SK-N-SH (cell line): ENCODE data around the gene TTC7B. TPM values are rescaled to one million over a fixed set of nuclear protein-coding genes. Genes with fewer than 3 reads are reported as not detected.

Source experiments
- CTCF ChIA-PET: fragments of 300-600, 350-600 bp; formaldehyde crosslinking; extraction: SDS; loops from one replicate; lab custom pipeline; 2021; lab: Yijun Ruan, JAX
- POLR2A ChIA-PET: fragments of 350-600 bp; sonication (Branson Sonifier 250); formaldehyde crosslinking; extraction: SDS; loops from one replicate; lab custom pipeline; 2020; ENCODE audit warnings: antibody characterized with exemption, inconsistent platforms; lab: Yijun Ruan, JAX
- DNase-seq: peaks from one replicate; pipeline ENCODE4 v3.0.0; 2012
- H2AFZ ChIP-seq: fragments of 200-600 bp; sonication (generic); 2 replicates; pipeline ENCODE4 v1.8.1; 2016; ENCODE audit warnings: antibody characterized with exemption, mild to moderate bottlenecking, low read depth
- H3F3A ChIP-seq: fragments of 200-600 bp; sonication (generic); replicated peaks from 2 replicates; pipeline ENCODE3; 2016; ENCODE audit warnings: antibody characterized with exemption, mild to moderate bottlenecking; ENCODE audit not compliant: insufficient read depth
- H3K27ac ChIP-seq, 2 experiments: fragments of 200-500 bp in 1 of 2; fragments of 200-600 bp in 1 of 2; sonication (Bioruptor generic) in 1 of 2; sonication (generic), shearing (Covaris generic) in 1 of 2; 2 replicates each; pipeline versions ENCODE4 v1.5.1 to v1.6.1; 2014 to 2016; ENCODE audit warnings: low read depth in 2 of 2, inconsistent platforms in 1 of 2, low read length in 1 of 2, mild to moderate bottlenecking in 1 of 2, mixed read lengths in 1 of 2
- H3K27me3 ChIP-seq: fragments of 200-600 bp; sonication (generic), shearing (Covaris generic); 2 replicates; pipeline ENCODE4 v1.6.1; 2016; ENCODE audit warnings: mixed run types; ENCODE audit not compliant: insufficient read depth
- H3K36me3 ChIP-seq, 2 experiments: fragments of 200-500 bp in 1 of 2; fragments of 200-600 bp in 1 of 2; sonication (Bioruptor generic) in 1 of 2; sonication (generic) in 1 of 2; replicated peaks in 1 of 2; 2 replicates each; pipeline versions ENCODE3 to v1.5.1; 2014 to 2016; ENCODE audit warnings: low read length in 1 of 2, mild to moderate bottlenecking in 1 of 2; ENCODE audit not compliant: insufficient read depth in 2 of 2, control insufficient read depth in 1 of 2
- H3K4me1 ChIP-seq, 2 experiments: fragments of 200-500 bp in 1 of 2; fragments of 200-600 bp in 1 of 2; sonication (Bioruptor generic) in 1 of 2; sonication (generic), shearing (Covaris generic) in 1 of 2; 2 replicates each; pipeline versions ENCODE4 v1.5.1 to v1.6.1; 2014 to 2016; ENCODE audit warnings: low read depth in 1 of 2, low read length in 1 of 2, mixed run types in 1 of 2; ENCODE audit not compliant: insufficient read depth in 2 of 2, control insufficient read depth in 1 of 2
- H3K4me2 ChIP-seq: fragments of 200-600 bp; sonication (generic), shearing (Covaris generic); 2 replicates; pipeline ENCODE4 v1.6.1; 2017; ENCODE audit warnings: mixed run types
- H3K4me3 ChIP-seq, 2 experiments: fragments of 200-500 bp in 1 of 2; fragments of 200-600 bp in 1 of 2; sonication (Bioruptor generic) in 1 of 2; sonication (generic), shearing (Covaris generic) in 1 of 2; 2 replicates each; pipeline versions ENCODE4 v1.5.1 to v1.8.1; 2014 to 2016; ENCODE audit warnings: low read depth in 2 of 2, inconsistent platforms in 1 of 2, low read length in 1 of 2, mild to moderate bottlenecking in 1 of 2, mixed read lengths in 1 of 2, moderate library complexity in 1 of 2
- H3K79me2 ChIP-seq: fragments of 200-600 bp; sonication (generic); 2 replicates; pipeline ENCODE4 v1.8.1; 2017; ENCODE audit warnings: mild to moderate bottlenecking; ENCODE audit not compliant: insufficient read depth
- H3K9ac ChIP-seq: fragments of 200-600 bp; sonication (generic); 2 replicates; pipeline ENCODE4 v1.6.1; 2017; ENCODE audit warnings: mixed run types
- H3K9me2 ChIP-seq: fragments of 200-600 bp; sonication (generic); 2 replicates; pipeline ENCODE4 v1.6.1; 2017; ENCODE audit warnings: mixed run types
- H3K9me3 ChIP-seq: fragments of 200-600 bp; sonication (generic); 2 replicates; pipeline ENCODE4 v1.6.1; 2017; ENCODE audit warnings: mixed run types, mild to moderate bottlenecking, moderate library complexity
- H4K20me1 ChIP-seq: fragments of 200-600 bp; sonication (generic); 2 replicates; pipeline ENCODE4 v1.6.1; 2017; ENCODE audit warnings: mild to moderate bottlenecking, mixed run types; ENCODE audit not compliant: insufficient read depth
- CTCF ChIP-seq: fragments of 200-600 bp; sonication (generic); IDR thresholded peaks from 2 replicates; pipeline ENCODE4 v1.6.1; 2017; ENCODE audit warnings: antibody characterized with exemption, mild to moderate bottlenecking, moderate library complexity
- EP300 ChIP-seq, 2 experiments: IDR thresholded peaks; 2 replicates each; pipeline versions ENCODE4 v1.4.0 to v1.6.1; 2012; ENCODE audit warnings: borderline replicate concordance in 1 of 2, low read depth in 1 of 2, low read length in 1 of 2
- EZH2phosphoT487 ChIP-seq: fragments of 200-600 bp; sonication (generic); IDR thresholded peaks from 2 replicates; pipeline ENCODE4 v1.6.1; 2017; ENCODE audit warnings: low read depth, mixed run types, mild to moderate bottlenecking, antibody characterized with exemption, moderate library complexity, borderline replicate concordance
- FOXJ3 ChIP-seq: sonication (generic); formaldehyde crosslinking; IDR thresholded peaks from 2 replicates; pipeline ENCODE4 v1.5.1; 2020; ENCODE audit warnings: mild to moderate bottlenecking, missing genetic modification reagents
- GABPA ChIP-seq: IDR thresholded peaks from 2 replicates; pipeline ENCODE4 v1.4.0; 2012; ENCODE audit warnings: low read depth, mild to moderate bottlenecking
- IRF3 ChIP-seq: fragments of 150-350 bp; IDR thresholded peaks from 2 replicates; pipeline ENCODE4 v1.6.1; 2016; ENCODE audit warnings: mild to moderate bottlenecking, low read depth, low read length
- MEF2A ChIP-seq: IDR thresholded peaks from 2 replicates; pipeline ENCODE4 v1.4.0; 2012; ENCODE audit warnings: low read depth, borderline replicate concordance
- NFIC ChIP-seq: IDR thresholded peaks from 2 replicates; pipeline ENCODE4 v1.4.0; 2012; ENCODE audit warnings: borderline replicate concordance
- RCOR1 ChIP-seq: fragments of 150-350 bp; IDR thresholded peaks from 2 replicates; pipeline ENCODE4 v1.6.1; 2017; ENCODE audit warnings: antibody characterized with exemption, low read length
- RXRA ChIP-seq: IDR thresholded peaks from 2 replicates; pipeline ENCODE4 v1.4.0; 2012; ENCODE audit warnings: low read depth, mild to moderate bottlenecking, borderline replicate concordance
- SIN3A ChIP-seq: IDR thresholded peaks from 2 replicates; pipeline ENCODE4 v1.6.1; 2012; ENCODE audit warnings: low read depth, mild to moderate bottlenecking, low read length, moderate library complexity, borderline replicate concordance
- TAF1 ChIP-seq: IDR thresholded peaks from 2 replicates; pipeline ENCODE4 v1.6.1; 2012; ENCODE audit warnings: low read depth, mild to moderate bottlenecking, low read length, moderate library complexity, borderline replicate concordance
- TCF12 ChIP-seq: IDR thresholded peaks from 2 replicates; pipeline ENCODE4 v1.4.0; 2012
- USF1 ChIP-seq: IDR thresholded peaks from 2 replicates; pipeline ENCODE4 v1.4.0; 2012; ENCODE audit warnings: low read depth, borderline replicate concordance
- YY1 ChIP-seq: IDR thresholded peaks from 2 replicates; pipeline ENCODE4 v1.4.0; 2012; ENCODE audit warnings: low read depth, mild to moderate bottlenecking
- WGBS: methylation state at CpG from one replicate; pipeline ENCODE4 v1.1.6; 2017; ENCODE audit warnings: low lambda C conversion rate; 5-methylcytosine and 5-hydroxymethylcytosine counted together
- polyA plus RNA-seq, 3 experiments: library from polyadenylated mRNA; depleted of rRNA; stranded (reverse); fragments of >200 nt; gene quantifications; 2 replicates each; pipeline ENCODE4 v1.2.3, GENCODE V29; 2012
- TF ChIP-seq, protein P1 (sequence below): IDR thresholded peaks from 2 replicates; pipeline ENCODE4; 2012
- TF ChIP-seq, protein P2 (sequence below): IDR thresholded peaks from 2 replicates; pipeline ENCODE4 v1.6.1; 2012; ENCODE audit warnings: mild to moderate bottlenecking, low read depth, low read length, moderate library complexity

TTC7B gene
- polyA plus RNA-seq, 1 of the 3 experiments (the other 2 are of a cell fraction) = 43.1 TPM

DNA sequence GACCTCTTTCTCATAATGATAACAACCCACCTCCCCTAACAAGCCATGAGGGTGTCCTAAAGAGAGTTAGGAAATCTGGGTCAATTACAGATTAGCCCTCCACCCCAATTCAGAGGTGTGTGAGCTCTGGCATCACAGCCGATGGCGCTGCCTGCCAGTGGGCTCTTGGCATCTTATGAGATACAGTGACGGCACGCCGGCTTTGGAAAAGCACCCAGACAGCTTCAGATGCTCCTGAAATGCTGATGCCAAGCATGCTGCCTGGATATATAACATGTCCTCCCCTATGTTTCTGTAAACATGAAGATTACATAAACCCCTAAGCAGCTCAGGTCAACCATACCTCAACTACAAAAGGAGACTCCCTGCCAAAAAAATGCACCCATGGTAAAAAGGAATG lies 152.6 kb downstream of the TTC7B start (continued):
- TF ChIP-seq RXRA = no peak
- no peak for TF ChIP-seq MEF2A
- TF ChIP-seq EZH2phosphoT487 = no peak
- TF ChIP-seq, protein P1, sequence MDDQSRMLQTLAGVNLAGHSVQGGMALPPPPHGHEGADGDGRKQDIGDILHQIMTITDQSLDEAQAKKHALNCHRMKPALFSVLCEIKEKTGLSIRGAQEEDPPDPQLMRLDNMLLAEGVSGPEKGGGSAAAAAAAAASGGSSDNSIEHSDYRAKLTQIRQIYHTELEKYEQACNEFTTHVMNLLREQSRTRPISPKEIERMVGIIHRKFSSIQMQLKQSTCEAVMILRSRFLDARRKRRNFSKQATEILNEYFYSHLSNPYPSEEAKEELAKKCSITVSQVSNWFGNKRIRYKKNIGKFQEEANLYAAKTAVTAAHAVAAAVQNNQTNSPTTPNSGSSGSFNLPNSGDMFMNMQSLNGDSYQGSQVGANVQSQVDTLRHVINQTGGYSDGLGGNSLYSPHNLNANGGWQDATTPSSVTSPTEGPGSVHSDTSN = no peak
- no peak for TF ChIP-seq FOXJ3 (CRISPR knock-in tag)

DNA sequence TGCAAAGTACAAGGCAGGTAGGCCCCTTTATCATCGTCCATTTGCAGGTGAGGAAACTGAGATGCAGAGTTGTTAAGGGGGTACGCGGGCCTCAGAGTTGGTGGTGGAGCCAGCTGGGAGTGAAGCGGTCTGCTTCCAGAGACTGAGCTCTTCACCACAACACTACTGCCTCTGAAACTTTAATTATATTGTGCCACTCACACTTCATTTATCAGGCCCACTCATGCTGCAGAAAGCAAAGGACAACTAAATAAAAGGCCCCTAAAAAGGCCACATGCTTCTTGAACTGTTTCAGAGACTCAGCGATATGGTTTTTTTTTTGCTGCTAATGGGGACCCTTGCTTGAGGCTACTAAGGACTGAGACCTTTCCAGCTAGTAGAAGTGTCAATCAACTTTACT lies 153.1 kb downstream of the TTC7B start:
- no peak overlapping the region for H3K27ac ChIP-seq
- H3K36me3 ChIP-seq = no peaks in the 10 kb centered on the region
- TF ChIP-seq, protein P1 = no peak
- no peak for TF ChIP-seq EP300 (IDR thresholded peaks at IDR 0.05; ENCODE audit: borderline replicate concordance in 1 of 2, low read depth in 1 of 2, low read length in 1 of 2)
- TF ChIP-seq NFIC = no peak
- TF ChIP-seq, protein P2, sequence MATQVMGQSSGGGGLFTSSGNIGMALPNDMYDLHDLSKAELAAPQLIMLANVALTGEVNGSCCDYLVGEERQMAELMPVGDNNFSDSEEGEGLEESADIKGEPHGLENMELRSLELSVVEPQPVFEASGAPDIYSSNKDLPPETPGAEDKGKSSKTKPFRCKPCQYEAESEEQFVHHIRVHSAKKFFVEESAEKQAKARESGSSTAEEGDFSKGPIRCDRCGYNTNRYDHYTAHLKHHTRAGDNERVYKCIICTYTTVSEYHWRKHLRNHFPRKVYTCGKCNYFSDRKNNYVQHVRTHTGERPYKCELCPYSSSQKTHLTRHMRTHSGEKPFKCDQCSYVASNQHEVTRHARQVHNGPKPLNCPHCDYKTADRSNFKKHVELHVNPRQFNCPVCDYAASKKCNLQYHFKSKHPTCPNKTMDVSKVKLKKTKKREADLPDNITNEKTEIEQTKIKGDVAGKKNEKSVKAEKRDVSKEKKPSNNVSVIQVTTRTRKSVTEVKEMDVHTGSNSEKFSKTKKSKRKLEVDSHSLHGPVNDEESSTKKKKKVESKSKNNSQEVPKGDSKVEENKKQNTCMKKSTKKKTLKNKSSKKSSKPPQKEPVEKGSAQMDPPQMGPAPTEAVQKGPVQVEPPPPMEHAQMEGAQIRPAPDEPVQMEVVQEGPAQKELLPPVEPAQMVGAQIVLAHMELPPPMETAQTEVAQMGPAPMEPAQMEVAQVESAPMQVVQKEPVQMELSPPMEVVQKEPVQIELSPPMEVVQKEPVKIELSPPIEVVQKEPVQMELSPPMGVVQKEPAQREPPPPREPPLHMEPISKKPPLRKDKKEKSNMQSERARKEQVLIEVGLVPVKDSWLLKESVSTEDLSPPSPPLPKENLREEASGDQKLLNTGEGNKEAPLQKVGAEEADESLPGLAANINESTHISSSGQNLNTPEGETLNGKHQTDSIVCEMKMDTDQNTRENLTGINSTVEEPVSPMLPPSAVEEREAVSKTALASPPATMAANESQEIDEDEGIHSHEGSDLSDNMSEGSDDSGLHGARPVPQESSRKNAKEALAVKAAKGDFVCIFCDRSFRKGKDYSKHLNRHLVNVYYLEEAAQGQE = no peak
- TF ChIP-seq TCF12 = no peak
- TF ChIP-seq IRF3 = no peak
- no peak for TF ChIP-seq RXRA
- TF ChIP-seq YY1 = no peak
- no peak for TF ChIP-seq CTCF
- no peak for TF ChIP-seq RCOR1
- no peak for TF ChIP-seq GABPA
- no peak for TF ChIP-seq EZH2phosphoT487
- no peak for TF ChIP-seq SIN3A
- TF ChIP-seq TAF1 = no peak
- no peak for TF ChIP-seq USF1
- no peaks in the 10 kb centered on the region for H3K79me2 ChIP-seq
- H3F3A ChIP-seq = no peaks in the 10 kb centered on the region
- no peaks in the 10 kb centered on the region for H3K27me3 ChIP-seq
- no peaks in the 10 kb centered on the region for H3K9me2 ChIP-seq
- H3K4me3 ChIP-seq = no peak overlapping the region
- H3K9me3 ChIP-seq = no peaks in the 10 kb centered on the region
- ChIA-PET POLR2A (no interaction called here), CTCF (interaction anchor here (1.1 to 1.9 kb wide), 3 partner anchors 11 to 34 kb away, joined by 3 to 6 read pairs (median 5); no protein-coding TSS in a partner anchor)
- H3K9ac ChIP-seq = no peak overlapping the region
- no peaks in the 10 kb centered on the region for H4K20me1 ChIP-seq
- WGBS = 93% methylated on average over 5 of the region's 5 CpGs
- no peak overlapping the region for H2AFZ ChIP-seq
- peaks cover 3 to 8% of the 10 kb centered on the region in 2 experiments; a peak in 1 of 4 replicates for H3K4me1 ChIP-seq
- no peak overlapping the region for H3K4me2 ChIP-seq
- DNase-seq = no peak
